LHCN-M2 (cell line): Measurements from ENCODE around the gene TCF25. TPM values are rescaled to one million over a fixed set of nuclear protein-coding genes. Genes with fewer than 3 reads are reported as not detected.

Experiments
- DNase-seq: peaks from one replicate; pipeline ENCODE4 v3.0.0-alpha.2; 2012; ENCODE audit warnings: low read depth
- total RNA-seq: library from RNA; depleted of rRNA; stranded (reverse); fragments of >200 nt; gene quantifications from 2 replicates; pipeline ENCODE4 v1.2.3, GENCODE V29; 2014

The TCF25 gene
- total RNA-seq, 1 experiment from 2014 or later = 171 TPM

DNA sequence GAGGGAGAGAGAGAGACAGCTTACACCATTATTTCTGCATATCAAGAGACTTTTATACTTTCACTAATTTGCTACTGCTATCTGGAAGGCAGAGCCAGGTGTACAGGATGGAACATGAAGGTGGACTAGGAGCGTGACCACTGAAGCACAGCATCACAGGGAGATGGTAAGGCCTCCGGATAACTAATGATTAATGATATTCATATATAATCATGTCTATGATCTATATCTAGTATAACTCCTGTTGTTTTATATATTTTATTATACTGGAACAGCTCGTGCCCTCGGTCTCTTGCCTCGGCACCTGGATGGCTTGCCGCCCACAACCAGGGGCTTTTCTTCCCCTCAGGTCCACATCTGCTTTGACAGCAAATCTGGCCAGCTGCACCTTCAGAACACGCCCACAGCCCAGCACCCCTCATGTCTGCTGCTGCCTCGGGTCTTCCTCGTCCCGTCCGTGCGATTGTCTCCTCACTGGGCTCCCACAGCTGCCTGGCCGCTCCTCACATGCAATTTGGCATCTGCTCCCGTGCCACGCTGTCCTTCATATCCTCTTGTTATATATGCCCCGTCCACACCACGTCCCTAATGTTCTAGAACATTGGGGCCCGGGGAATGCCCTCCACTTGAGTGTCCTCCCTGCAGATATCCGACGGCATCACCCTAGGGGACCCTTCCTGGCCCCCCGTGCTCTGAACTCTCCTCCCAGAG, 64.9 kb downstream of the TCF25 start:
- DNase-seq = no peak

DNA sequence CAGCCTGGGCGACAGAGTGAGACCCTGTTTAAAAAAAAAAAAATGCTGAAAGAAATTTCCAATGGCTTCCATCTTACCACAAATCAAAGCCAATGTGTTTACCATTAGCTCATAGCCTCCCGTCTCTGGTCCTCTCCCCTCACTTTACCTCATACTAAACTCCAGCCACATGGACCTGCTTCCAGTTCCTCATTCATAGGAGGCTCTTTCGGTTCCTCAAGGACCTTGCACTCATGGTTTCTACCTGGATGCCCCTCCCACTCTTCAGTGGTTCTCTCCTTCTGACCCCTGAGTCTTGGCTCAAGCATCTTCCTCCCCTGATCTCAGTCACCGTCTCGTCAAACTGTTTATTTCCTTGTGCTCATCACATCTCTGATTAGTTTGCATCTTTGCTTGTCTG, 71.4 kb downstream of the TCF25 start:
- no peak for DNase-seq

DNA sequence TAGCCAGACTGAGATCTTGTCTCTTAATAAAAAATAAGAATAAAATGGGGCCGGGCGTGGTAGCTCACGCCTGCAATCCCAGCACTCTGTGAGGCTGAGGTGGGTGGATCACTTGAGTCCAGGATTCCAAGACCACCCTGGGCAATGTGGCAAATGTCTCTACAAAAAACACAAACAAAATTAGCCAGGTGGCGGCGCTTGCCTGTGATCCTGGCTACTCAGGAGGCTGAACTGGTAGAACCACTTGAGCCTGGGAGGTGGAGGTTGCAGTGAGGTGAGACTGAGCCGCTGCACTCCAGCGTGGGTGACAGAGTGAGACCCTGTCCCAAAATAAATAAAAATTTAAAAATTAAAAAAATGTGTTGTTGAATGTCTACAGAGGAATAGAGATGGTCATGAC, 72.3 kb downstream of the TCF25 start:
- no peak for DNase-seq

DNA sequence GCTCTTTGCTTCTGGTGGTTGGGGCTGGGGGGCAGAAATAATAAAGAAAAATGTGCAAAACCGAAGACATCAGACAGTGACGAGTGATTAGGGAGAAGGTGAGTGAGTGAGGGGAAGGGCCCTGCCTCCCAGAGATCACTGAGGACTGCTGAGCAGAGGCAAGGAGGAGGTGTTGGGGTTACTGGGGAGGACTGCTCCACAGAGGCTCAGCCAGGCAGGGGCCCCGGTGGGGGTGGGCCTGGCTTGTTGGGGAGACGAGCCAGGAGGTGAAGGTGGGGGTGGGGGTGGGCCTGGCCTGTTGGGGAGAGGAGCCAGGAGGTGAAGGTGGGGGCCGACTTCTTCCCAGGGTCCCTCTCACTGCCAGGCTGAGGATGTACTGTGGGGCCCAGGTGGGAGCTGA, 73.1 kb downstream of the TCF25 start:
- no peak for DNase-seq

DNA sequence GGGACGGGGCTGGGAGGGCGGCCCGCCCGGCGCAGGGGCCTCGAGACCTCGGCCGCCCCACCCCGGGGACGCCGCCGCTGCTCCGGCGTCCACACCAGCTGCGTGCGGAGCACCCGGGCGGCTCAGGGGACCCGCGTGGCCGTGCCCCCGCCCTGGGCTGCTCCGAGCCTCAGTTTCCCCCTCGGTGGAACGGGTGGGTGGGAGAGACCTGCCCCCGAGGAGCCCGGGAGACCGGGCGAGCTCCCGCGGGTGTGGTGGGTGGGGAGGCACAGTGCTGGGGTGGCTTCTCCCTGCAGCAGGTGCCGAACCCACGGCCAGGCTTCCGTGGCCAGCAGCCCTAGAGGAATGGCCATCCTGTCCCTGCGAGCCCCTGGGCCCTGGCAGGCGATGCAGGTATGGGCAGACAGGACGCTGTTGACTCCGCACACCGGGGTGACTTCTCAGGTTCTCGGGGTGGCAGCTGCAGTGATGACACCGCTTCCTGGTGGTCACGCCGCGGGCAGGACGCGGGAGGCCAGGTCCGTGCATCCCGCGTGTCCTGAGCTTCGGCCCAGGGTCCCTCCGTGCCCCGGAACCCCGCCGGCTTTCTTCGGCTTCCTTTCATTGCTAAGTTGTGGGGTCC, 75.8 kb downstream of the TCF25 start:
- no peak for DNase-seq

DNA sequence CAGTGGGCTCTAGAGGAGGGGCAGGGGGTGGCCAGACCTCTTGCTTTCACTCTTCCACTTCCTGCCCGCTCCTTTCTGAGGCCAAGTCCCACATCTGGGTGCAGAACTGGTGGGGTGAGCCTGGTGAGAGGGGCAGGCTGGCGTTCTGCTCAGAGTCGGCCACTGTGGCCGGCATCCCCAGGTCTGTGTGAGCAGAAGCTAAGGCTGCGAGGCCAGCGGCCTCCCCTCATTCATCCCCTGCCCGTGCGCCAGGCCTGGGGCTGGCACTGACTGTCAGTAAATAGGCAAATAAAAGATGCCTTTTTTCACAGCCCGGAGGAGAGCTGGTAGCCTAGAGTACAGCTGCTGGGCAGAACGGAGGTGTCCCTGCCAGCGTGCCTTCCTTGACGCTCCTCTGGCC, 76.4 kb downstream of the TCF25 start:
- DNase-seq = no peak

DNA sequence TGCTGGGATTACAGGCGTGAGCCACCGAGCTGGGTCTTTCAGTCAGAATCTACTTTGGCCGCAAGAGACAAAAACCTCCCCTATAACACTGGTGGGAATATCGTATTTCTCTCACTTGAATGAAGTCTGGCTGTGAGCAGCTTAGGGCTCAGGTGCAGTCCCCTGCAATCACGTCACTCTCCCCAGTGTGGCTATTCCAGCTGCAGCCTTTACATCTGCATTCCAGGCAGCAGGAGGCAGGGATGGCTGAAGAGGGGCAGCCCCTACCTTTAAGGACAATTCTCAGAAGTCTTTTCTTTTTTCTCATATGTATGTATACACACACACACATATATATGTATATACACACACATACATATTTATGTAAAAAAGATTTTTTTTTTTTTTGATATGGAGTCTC, 78.1 kb downstream of the TCF25 start:
- DNase-seq = no peak

DNA sequence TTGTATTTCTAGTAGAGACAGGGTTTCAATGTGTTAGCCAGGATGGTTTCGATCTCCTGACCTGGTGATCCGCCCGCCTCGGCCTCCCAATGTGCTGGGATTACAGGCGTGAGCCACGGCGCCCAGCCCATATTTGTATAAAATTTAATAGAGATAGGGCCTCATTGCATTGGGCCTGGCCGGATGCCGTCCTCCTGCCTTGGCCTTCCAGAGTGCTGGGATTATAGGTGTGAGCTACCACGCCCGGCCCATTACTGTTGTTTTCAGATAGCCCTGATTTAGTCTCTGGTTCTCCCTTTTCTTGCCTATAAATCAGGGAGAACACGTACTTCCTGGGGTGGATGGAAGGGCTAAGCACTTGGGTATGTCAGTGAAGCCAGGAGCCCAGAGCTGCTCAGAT, 78.7 kb downstream of the TCF25 start:
- DNase-seq = no peak

DNA sequence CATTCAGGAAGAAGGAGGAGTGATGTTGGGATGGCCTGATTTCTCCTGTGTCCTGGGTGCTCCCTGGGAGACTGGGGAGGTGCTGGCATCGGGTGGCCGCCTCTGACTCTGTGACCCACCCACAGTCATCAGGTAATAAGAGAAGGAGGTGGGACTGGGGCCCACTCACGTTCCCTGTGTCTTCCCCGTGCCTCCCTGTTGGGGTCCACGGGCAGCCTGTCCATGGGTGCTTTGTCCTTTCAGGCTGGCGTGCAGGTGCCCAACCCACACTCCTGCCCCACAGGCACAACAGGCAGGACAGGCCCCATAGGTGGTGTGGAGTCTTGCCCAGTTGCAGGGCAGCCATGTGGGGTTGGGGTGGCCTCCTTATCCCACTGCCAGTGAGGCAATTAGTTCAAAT, 79.2 kb downstream of the TCF25 start:
- no peak for DNase-seq

DNA sequence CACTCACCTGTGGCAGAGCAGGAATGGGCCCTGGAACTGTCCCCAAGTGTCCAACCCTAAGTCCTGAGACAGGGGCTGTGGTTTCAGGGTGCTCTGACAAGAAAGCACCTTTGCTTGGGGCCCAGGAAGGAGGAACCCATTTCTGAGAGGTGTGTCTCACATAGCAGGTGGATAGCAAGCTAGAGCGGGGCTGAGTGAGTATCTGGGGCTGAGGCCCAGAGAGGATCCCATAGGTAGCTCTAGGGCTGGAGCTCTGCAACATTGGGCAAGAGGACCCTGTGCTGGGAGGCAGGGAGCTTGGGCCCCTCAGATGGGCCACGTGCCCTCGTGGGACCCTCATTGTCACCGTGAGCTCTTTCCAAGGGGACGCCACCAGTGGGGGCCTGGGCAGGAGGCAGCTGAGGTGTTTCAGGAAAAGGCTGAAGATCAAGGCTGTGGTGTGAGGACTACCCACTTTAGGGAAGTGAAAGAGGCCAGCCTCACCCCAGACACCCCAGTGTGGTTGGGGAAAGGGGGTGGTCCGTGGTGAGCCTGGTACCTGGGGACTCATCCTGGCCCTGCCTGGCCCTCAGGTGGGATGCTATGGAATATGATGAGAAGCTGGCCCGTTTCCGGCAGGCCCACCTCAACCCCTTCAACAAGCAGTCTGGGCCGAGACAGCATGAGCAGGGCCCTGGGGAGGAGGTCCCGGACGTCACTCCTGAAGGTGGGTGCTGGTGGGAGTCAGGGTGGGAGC, 80.4 kb downstream of the TCF25 start:
- no peak for DNase-seq

DNA sequence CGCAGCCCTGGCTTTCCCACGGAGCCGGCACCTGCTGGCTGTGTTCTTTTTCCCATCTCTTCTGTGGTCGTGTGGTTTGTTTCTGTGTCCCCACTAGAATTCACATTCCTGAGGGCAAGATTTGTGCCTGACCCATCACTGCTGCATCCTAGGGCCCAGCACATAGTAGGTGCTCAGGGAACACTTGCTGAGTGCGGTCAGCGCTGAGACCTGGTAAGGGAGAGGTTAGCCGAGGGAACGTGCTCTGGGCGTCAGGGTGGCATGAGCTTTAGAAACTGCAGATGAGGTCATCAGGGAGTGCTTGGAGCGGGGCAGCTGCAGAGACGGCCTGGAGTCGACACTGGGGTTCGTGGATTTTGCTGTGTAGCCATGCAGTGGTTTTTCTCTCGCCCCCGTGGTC, 81.1 kb downstream of the TCF25 start:
- DNase-seq = no peak

DNA sequence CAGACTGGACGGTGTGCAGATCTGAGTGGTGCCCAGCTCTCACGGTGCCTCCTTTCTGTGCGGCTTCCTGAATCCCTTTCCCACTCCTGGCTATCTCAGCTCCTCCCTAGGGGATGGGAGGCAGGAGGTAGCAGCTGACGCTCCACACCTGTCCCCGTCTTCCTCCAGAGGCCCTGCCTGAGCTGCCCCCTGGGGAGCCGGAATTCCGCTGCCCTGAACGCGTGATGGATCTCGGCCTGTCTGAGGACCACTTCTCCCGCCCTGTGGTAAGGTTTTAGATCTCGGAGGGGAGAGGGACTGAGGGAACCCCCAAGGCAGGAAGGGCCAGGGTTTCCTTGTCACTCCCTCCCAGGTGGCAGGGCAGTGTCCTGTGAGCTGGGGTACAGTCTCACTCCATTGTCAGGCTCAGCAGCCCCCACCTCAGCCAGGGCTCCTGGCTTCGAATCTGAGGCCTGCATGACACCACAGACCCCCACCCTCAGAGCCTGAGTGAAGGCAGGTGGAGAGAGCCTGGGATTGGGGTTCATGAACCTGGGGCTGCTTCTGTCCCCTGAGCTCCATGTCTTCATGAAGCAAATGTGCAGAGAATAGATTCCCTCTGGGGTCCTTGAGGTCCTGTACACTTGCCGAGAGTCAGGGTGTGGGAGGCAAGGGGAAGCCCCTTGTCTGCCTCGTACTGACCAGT, 81.8 kb downstream of the TCF25 start:
- DNase-seq = no peak

DNA sequence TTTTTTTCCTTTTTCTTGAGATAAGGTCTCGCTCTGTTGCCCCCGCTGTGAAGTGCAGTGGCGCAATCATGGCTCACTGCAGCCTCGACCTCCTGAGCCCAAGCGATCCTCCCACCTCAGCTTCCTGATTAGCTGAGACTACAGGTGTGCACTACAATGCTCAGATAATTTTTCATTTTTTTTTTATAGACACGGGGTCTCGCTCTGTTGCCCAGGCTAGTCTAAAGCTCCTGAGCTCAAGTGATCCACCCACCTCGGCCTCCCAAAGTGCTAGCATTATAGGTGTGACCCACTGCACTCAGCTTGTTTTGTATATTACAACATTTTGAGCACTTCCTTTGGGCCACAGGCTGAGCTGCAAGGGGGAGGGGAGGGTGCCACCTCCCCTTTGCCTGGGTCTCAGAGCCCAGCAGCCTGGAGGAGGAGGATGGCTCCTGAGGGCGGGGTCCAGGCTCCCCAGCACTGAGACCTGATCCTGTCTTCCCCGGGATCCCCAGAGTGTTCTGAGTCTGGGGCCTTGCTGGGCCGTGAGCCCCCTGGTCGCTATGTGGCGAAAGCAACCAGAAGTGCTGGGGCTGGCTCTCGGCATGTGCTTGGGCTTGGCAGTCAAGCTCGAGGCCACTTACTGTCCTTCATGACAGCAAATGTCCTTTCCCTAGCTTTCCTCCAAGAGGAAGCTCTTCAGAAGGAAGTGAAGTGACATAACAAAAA, 83.3 kb downstream of the TCF25 start:
- DNase-seq = no peak

DNA sequence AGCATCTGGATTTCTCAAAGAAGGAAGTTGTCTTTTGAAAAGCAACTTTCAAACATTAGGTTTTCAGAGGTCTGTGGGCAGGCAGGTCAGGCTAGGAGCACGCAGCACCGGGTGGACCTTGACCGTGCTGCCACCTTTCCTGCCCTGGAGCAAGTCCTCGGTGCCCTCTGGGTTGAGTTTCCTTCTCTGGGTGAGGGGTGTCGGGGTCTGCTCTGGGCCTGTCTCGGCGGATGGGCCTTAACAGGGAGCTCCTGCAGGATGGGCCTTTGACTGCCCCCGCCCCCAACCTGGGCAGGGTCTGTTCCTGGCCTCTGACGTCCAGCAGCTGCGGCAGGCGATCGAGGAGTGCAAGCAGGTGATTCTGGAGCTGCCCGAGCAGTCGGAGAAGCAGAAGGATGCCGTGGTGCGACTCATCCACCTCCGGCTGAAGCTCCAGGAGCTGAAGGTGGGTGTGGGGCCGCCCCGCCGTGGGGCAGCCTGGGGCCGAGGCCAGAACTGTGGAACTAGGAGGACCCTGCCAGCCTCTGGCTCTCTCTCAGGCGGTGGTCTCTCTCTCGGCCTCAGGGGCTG, 83.9 kb downstream of the TCF25 start:
- DNase-seq = no peak

DNA sequence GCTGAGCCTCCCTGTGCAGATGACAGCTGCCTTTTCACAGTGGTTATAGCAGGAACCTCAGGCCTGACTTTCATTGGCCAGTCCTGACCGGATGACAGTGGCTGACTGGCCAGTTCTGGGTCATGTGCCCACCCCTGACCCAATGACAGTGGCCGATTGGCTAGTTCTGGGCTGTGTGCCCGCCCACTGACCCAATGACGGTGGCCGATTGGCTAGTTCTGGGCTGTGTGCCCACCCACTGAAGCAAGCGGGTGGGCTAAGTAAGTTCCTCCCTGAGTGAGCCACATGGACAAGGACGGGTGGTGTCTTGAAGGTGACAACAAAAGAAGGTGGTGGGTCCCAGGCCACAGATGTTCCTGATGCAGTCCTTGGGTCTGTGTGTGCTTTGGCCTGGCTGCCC, 84.7 kb downstream of the TCF25 start:
- DNase-seq = peak; percentile 32

DNA sequence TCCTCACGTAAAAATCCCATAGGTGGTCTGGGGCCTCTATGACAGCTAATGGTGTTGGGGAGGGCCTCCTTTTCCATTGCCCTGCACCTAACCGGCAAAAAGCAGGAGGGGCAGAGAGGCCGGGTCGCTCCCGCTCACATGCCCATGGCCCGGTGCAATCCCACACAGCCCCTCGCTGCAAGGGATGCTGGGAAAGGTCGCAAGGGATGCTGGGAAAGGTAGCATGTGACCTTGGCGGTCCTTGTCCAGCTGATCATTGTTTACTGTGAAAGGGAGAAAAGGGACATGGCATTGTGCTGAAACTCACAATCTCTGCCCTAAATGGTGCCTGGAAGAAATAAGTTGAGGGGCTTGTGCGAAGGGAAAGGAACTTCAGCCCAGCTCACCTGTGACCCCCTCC, 85.2 kb downstream of the TCF25 start:
- DNase-seq = no peak

DNA sequence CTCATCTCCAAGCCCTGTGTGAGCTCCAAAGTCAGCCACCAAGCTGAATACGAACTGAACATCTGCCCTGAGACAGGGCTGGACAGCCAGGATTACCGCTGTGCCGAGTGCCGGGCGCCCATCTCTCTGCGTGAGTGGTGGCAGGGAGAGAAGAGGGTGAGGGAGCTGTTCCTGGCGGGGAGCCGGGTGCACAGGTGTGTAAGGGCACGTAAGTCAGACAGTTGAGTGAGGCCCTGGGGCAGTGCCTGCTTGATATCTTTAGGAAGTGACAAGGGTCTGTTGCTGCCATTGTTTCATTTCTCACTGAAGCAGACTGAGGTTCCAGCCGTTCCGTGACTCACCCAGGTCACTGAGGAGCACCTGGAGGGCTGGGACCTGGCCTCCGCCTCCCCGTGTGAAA, 87.6 kb downstream of the TCF25 start:
- DNase-seq = no peak
